HG03432 (cell line): Measurements from ENCODE around the gene INCENP.

Experiments used
- ATAC-seq: cut with Tn5 transposase; IDR thresholded peaks from one replicate; pipeline ENCODE4 v1.9.1; 2021; ENCODE audit warnings: mild to moderate bottlenecking, moderate library complexity; ENCODE audit not compliant: unreplicated experiment

Gene INCENP

DNA sequence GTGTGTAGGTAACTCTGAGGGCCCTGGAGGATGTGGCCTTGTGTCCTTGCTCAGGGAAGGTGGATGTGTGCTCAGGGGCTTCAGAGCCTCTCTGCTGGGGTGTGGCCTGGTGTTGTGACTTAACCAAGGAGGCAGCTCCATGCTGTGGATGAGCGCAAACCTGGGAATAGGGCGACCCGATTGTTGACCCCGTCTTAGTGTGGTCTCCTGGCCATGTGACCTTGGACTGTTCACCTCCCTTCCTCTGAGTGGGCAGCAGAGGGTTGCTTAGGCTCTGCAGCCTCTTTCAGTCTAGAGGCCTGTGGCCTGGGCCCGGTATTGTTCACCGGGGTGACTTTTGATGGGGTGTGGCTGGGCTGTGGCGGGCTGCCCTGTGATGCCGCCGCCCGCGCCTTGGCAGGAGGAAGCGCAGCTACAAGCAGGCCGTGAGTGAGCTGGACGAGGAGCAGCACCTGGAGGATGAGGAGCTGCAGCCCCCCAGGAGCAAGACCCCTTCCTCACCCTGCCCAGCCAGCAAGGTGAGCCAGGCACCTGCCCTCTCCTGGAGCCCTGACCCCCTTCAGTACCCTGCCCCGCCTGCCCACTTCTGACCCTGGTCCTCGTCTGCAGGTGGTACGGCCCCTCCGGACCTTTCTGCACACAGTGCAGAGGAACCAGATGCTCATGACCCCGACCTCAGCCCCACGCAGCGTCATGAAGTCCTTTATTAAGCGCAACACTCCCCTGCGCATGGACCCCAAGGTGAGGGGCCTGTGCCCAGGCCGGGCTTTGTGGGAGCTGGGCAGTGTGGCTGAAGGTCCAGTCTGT is 16.7 kb downstream of the INCENP start:
- no peak for ATAC-seq

DNA sequence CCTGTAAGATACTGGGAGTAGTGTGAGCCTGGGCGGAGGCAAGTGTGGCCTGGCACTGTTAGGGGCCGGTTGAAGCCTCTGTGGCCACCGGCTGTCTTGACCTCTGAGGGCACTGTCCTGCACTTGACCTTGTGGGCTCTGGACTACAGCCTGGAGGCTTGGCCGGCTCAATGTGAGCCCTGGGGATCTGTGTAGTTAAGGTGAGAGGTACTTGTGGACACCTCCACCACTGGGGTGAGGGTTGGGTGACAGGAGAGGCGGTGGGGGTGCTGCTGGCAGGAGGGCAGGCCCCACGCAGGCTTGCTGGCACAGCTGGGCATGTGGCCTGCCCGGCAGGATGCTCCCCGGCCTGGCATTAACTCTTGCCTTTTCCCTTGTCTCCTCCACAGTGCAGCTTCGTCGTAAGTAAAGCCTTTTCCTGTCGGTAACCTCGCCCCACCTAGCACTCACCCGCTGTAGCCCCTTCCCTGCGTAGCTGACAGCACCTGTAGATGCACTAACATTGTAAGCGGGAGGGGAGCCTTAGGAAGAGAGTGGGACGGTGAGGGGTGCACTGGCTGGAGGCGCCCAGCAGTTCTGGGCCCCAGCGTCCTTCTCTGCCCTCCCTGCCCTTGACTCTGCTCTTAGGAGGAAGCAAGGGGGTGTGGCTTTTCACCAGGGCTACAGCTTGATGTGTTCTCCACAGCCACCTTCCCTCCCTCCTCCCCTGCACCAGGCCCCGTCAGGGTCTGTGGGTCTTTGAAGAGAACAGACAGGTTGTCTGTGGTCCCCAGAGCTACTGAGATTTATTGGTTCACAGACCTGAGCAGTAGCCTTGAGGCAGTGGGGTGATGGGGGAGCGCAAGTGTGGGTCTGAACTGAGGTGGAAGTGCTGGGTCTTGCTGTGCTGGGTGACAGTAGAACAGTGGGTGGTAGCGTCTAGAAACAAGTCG is 17.6 kb downstream of the INCENP start:
- no peak for ATAC-seq

DNA sequence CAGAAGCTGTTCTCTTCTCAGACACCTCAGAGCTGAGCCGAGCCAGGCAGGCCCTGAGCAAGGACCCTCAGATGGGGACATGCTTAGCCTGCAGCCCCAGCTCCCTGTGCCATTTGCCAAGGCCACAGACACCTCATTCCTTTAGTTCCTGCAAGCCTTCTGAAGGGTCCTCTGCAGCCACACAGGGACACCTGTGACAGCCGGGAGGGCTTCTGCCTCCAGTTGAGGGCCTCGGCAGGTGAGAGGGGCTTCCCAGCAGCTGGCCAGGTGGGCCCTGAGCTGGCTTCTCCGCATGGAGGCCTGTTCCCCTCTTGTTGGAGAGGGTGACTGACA is 18.2 kb downstream of the INCENP start:
- no peak for ATAC-seq

DNA sequence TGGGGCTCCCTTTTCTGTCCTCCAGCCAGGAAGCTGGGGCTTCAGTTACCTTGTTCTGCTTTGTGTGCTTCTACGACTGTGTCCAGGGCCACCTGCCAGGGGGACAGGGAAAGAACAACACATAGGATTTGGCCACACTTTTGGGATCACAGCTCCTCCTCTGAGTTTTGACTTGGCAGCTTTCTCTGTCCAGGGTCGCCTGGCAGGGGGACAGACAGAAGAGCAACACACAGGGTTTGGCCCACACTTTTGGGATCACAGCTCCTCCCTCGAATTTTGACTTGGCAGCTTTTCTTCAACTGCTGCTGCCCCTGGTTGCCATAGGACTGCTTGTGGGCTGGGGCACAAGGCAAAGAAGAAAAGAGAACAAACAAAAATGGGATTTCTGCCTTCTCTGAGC is 19.1 kb downstream of the INCENP start:
- ATAC-seq: no peak

DNA sequence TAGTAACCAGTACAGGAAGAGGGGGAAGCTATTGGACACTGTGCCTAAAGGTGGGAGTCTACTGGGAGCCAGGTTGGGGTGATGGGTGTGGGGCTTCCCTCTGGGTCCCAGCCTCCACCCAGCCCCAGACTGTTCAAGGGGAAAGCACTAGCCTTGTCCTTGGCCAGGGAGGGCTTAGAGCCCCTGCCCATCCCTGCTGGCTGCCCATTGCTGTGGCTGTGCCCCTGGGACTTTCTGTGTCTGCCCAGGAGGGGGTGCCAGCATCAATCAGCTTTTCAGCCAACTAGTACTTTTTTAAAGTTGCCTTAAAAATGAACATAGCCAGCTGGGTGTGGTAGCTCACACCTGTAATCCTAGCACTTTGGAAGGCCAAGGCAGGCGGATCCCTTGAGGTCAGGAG is 19.9 kb downstream of the INCENP start:
- no peak for ATAC-seq

DNA sequence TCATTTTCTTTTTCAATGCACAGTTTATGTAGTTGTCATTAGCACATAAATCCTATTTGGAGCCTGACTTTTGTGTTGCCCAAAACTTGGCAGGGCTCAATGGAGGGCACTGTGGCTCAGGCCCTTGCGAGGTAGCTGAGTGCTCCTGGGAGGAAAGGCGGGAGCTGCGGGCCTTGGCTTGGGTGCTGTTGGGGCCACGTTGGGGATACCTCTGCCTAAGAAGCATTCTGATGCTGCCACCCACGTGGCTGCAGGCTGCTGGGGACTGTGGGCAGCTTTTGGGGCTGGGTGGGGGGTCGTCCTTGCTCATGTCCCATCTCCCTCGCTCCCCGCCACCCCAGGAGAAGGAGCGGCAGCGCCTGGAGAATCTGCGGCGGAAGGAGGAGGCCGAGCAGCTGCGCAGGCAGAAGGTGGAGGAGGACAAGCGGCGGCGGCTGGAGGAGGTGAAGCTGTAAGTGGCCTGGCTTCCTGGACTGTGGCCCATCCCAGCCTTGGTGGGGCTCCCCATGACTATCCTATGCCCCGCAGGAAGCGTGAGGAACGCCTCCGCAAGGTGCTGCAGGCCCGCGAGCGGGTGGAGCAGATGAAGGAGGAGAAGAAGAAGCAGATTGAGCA is 20.9 kb downstream of the INCENP start:
- no peak for ATAC-seq

DNA sequence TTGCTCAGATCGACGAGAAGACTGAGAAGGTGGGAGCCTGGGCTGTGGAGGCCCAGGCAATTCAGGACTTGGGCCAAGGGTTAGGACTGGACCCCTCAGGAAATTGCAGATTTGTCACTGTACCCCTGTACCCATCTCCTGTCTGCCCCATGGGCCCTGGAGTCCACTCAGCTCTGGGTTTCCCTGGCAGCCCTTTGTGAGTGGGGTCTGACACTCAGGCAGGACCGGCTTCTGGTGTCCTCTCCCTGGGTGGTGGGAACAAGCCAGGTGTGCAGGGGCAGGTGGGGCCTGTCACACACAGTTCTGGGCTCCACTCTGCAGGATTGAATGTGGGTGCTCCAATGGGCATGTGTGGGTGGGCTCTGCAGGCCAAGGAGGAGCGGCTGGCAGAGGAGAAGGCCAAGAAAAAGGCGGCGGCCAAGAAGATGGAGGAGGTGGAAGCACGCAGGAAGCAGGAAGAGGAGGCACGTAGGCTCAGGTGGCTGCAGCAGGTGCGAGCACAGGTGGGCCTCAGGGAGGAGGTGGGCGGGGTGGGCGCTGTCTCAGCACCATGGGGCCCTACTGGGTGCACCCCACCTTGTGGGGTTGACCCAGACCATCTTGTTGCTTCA is 21.6 kb downstream of the INCENP start:
- ATAC-seq: no peak

DNA sequence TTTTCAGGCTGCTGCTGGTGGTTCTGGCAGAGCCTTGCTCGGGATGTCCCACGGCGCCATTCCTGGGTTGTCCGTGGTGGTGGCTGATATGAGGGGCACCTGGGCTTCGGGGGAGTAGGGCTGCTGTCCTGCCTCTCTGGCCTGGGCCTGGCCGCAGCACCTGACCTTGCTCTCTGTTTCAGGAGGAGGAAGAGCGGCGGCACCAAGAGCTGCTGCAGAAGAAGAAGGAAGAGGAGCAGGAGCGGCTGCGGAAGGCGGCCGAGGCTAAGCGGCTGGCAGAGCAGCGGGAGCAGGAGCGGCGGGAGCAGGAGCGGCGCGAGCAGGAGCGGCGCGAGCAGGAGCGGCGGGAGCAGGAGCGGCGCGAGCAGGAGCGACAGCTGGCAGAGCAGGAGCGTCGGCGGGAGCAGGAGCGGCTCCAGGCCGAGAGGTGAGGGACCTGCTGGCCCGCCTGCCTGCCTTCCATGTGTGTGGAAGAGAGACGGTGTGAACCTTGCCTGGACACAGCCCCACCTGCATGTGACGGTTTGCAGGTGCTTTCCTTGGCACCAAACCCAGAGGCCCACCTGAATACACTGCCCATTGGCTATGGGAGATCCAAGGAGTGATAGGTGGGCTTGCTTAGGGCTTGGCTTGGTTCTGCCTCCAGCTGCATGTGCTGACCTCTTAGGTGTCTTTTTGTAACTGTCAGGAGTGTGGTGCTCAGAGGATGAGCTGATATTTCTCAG is 22.8 kb downstream of the INCENP start:
- no peak for ATAC-seq

DNA sequence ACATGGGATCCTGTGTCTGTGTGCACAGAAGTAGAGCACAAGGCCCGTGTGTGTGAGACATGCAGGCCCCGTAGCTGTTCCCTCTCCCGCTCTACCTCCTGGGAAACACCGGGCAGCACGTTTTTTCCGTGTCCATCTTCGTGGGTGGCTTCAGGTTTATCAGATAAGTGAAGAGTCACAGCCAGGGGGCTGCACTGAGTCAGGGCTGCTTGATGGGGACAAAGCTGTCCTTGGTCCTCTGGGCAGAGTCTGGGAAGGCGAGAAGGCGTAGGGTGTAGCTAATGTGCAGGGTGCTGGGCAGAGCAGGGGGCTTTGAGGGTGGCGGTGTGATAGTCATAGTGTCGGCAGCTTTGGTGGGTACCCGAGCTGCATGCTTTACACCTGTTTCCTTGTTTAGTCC is 23.7 kb downstream of the INCENP start:
- no peak for ATAC-seq

DNA sequence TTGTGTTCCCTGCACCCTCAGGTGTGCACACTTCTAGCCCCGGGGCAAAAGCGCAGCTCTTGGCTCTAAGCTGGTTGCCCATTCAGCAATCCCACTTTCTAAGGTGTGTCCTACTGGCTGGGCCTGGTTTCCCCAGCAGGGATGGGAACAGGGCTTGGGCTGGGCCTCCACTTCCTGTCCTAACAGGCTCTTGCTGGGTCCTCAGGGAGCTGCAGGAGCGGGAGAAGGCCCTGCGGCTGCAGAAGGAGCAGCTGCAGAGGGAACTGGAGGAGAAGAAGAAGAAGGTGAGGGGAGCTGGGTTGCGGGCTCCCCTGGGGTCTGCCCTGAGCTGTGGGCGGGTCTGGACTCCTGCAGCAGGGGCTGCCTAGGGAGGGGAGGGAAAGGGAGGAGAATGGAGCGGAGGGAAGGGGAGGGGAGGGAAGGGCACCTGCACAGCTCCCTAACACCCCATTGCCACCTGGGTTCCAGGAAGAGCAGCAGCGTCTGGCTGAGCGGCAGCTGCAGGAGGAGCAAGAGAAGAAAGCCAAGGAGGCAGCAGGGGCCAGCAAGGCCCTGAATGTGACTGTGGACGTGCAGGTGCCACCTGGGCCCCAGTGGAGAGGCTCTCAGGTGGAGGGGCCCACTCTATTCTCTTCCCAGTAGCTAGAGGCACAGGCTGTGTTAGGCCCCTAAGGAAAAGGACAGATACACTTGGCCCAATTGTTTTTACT is 24.6 kb downstream of the INCENP start:
- no peak for ATAC-seq

DNA sequence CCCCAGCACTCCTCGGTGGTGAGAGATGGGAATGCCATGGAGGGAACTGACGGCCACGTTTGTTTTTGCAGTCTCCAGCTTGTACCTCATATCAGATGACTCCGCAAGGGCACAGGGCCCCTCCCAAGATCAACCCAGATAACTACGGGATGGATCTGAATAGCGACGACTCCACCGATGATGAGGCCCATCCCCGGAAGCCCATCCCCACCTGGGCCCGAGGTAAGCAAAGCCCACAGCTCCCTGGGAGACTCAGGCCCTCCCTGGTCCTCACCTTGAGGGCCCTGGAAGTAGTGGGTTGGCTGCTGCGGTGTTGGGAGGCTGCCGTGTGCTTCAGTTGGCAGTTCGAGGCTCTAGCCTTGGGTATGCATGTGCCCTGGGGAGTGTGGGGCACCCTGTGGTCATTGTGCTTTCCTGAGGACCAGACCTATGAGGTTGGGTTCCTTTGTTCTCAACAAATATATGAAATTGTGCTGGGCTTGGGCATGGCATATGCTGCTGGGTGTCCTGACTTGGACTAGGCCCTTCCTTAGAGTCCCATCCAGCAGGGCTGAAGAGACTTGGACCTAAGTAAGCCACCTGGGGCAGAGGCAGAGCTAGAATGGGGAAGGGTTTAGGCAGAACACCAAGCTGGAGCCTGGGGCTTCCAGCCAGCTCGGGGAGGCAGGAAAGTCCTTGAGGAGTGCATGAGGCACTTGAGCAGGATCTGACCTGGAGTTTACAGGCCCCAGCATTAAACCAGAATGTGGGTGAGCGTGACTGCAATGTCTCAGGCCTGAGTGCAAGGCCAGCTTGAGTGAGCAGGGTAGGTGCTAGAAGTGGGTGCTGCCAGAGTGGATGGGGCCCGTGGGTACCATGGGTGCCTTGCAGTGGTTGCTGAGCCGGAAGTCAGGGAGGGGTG is 26.4 kb downstream of the INCENP start:
- ATAC-seq: no peak

DNA sequence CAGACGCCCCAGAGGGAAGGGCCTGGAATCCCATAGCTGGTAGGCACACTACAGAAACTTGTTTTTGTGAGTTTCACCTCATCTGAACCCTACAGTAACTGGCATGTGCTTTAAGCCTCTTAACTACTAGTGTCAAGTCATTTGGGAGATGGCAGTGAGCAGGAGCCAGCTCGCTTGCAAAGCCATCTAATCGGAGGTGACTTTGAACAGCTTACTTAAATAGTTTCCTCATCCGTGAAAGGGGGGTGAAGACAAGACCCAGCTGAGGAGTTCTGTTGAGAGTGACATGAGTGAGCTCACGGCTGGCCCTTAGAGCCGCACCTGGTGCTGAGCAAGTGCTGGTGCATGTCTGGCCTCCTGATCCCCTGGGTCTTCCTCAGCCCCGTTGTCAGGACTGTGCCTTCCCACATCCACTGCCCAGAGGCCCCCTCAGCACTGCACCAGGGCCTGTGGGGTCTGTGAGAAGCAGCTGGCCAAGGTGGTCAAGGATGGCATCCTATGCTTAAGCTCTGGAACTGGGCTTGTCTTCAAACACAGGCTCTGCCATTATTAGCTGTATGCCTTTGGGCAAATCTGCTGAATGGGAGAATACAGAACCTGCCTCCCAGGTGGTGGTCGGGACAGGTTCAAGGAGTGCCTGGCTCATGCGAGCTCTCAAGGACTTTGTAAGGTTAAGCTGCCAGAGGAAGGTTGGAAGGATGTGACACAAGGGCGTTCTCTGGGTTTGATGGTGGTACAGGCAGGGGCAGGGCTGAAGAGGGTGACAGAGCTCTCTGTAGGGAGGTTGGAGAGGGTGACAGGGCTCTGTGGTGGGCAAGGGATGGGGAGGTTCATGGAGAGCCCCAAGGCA is 27.3 kb downstream of the INCENP start:
- no peak for ATAC-seq

DNA sequence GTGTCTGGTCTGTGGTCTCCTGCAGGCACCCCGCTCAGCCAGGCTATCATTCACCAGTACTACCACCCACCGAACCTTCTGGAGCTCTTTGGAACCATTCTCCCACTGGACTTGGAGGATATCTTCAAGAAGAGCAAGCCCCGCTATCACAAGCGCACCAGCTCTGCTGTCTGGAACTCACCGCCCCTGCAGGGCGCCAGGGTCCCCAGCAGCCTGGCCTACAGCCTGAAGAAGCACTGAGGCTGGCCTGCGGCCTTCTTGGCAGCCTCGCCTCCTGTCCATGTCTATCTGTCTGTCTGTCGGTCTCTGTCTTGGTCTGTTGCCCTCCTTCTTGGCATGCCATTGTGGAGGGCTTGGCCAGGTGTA is 27.9 kb downstream of the INCENP start:
- ATAC-seq: no peak

DNA sequence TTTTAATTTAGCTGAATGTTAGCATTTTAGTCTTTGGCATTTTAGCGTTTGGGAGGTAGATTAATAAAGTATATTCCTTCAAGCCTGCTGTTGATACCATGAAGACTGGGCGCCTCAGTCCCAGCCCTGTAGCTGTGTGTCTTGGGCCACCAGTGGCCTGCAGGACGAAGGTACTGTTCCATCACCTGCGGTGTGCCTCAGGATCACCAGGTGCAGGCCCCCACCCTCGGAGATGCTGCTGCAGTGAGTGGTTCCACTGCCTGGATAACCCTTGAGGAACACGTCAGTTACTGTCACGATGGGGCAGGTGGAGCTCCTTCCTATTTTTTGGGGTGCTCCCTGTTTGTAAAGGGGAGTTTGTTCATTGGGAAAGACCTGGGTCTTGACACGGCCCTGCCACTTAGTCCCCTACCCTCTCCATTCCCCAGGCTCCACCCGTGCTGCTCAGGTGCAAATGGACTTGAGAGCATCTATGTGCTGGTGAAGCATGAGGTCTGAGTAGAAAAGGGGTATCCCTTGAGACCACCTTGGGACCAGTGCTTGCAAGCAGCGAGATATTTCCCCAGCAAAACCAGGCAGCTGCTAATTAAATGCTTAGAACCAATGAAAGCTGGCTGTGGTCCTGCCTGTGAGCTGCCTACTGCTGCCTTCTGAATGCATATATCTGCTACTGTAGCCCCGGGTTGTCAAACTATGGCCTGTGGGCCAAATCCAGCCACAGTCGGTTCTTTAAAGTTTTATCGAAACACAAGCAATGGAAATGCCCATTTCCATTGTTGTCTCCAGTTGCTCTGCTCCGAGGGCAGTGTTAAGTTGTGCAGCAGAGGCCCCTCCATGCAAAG is 28.7 kb downstream of the INCENP start:
- ATAC-seq: no peak

DNA sequence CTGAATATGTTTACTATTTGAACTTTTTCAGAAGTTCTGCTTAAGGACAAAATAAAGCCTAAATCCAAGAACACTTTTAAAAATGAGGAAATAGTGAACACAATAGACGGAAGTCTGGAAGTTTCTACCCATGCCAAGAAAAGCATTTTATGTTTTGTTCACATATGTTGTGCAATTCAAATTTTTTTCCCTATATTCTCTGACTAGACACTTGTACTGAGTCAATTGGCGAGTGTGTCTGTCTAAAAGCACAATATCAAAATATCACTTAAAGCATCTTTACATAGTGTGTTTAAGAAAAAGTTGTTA is 29.2 kb downstream of the INCENP start:
- ATAC-seq: no peak

DNA sequence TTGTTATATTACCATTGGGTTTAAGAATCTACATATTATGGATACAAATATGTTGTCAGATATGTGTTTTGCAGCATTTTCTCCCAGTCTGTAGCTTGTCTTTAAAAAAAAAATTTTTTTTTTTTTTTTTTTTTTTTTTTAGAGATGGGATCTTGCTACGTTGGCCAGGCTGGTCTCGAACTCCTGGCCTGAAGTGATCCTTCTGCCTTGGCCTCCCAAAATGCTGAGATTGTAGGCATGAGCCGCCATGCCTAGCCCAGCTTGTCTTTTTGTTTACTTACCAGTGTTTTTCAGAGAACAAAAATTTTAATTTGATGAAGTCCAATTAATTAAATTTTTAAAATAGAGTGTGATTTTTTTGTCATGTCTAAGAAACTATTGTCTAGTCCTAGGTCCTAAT is 29.8 kb downstream of the INCENP start:
- ATAC-seq: no peak

DNA sequence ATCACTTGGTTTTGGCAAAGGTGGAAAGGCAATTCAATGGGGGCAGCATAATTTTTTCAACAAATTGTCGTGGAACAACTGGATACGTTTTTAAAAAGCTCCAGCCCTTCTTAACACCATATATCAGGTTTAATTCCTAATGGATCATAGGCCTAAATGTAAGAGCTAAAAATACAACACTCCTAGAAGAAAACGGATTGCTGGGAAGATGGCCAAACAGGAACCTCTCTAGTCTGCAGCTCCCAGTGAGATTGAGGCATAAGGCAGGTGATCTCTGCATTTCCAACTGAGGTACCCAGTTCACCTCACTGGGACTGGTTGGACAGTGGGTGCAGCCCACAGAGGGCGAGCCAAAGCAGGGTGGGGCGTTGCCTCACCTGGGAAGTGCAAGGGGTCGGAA is 33.8 kb downstream of the INCENP start:
- no peak for ATAC-seq

DNA sequence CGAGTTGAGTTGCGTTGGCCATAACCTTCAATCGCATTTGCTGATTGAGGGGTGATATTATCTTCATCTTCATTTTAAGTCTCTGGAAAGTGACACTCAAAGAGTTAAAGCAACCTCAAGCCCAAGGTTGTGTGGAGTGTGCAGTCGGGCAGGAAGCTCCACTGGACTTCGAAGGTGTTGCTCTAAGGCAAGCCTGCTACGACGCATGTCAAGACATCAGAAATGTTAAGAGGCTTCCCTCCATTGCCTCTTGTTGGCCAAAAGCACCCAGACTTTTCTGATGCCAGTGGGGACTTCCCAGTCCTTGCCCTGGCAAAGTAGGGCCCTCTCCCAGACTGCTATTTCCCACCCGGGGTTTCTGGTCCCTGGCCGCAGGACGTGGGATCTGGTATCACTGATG is 42.6 kb downstream of the INCENP start:
- no peak for ATAC-seq
